A549 (cell line): ENCODE data around the gene SLC24A3. TPM values are rescaled to one million over a fixed set of nuclear protein-coding genes. Genes with fewer than 3 reads are reported as not detected.
A peak's percentile ranks its signal among the peaks of the same experiment; 100 is the strongest.

Experiments used
- CBX8 ChIP-seq: fragments of 200-600 bp; sonication (generic); IDR thresholded peaks from 2 replicates; pipeline ENCODE4 v1.6.1; 2016
- CHD2 ChIP-seq: fragments of 150-350 bp; IDR thresholded peaks from 2 replicates; pipeline ENCODE4 v1.6.1; 2014; ENCODE audit warnings: low read length; ENCODE audit not compliant: partially characterized antibody
- CHD4 ChIP-seq: fragments of 200-600 bp; sonication (generic); IDR thresholded peaks from 2 replicates; pipeline ENCODE4 v1.6.1; 2016; ENCODE audit warnings: antibody characterized with exemption, mild to moderate bottlenecking, borderline replicate concordance
- EHF ChIP-seq: fragments of 250-450 bp; sonication (Bioruptor Pico); IDR thresholded peaks from 2 replicates; pipeline ENCODE4 v1.5.0; 2020; ENCODE audit warnings: mild to moderate bottlenecking
- EHMT2 ChIP-seq: fragments of 200-600 bp; sonication (generic); IDR thresholded peaks from 2 replicates; pipeline ENCODE4 v1.6.1; 2016; ENCODE audit warnings: antibody characterized with exemption, low read depth, mild to moderate bottlenecking, moderate library complexity
- ESRRA ChIP-seq: fragments of 150-350 bp; IDR thresholded peaks from 2 replicates; pipeline ENCODE4 v1.6.1; 2014; ENCODE audit warnings: mild to moderate bottlenecking, low read length, borderline replicate concordance
- FOSB ChIP-seq: fragments of 250-450 bp; sonication (Bioruptor Pico); IDR thresholded peaks from 2 replicates; pipeline ENCODE4 v1.5.0; 2020; ENCODE audit warnings: mild to moderate bottlenecking, moderate library complexity
- FOXS1 ChIP-seq: fragments of 250-450 bp; sonication (Bioruptor Pico); IDR thresholded peaks from 2 replicates; pipeline ENCODE4 v1.5.0; 2020; ENCODE audit warnings: mild to moderate bottlenecking, moderate library complexity
- GATA3 ChIP-seq: IDR thresholded peaks from 2 replicates; pipeline ENCODE4 v1.6.1; 2012; ENCODE audit warnings: borderline replicate concordance
- HEYL ChIP-seq: fragments of 250-450 bp; sonication (Bioruptor Pico); IDR thresholded peaks from 2 replicates; pipeline ENCODE4 v1.8.0; 2021; ENCODE audit warnings: mild to moderate bottlenecking, moderate library complexity
- HOXB5 ChIP-seq: fragments of 250-450 bp; sonication (Bioruptor Pico); IDR thresholded peaks from 2 replicates; pipeline ENCODE4 v1.5.0; 2020; ENCODE audit warnings: mild to moderate bottlenecking, moderate library complexity
- JUNB ChIP-seq: fragments of >200 bp; sonication (Bioruptor Twin); formaldehyde crosslinking; IDR thresholded peaks from 2 replicates; pipeline ENCODE4 v1.6.1; 2016
- KDM5A ChIP-seq: fragments of 200-600 bp; sonication (generic); IDR thresholded peaks from 2 replicates; pipeline ENCODE4 v1.6.1; 2016; ENCODE audit warnings: antibody characterized with exemption, mild to moderate bottlenecking
- POLR2A ChIP-seq: IDR thresholded peaks from 2 replicates; pipeline ENCODE4 v1.6.1; 2012; ENCODE audit warnings: mild to moderate bottlenecking, low read length
- POLR2AphosphoS2 ChIP-seq: conservative IDR thresholded peaks from 2 replicates; pipeline ENCODE4 v1.6.1; 2012; ENCODE audit warnings: low read length, improper control_type of control experiment, inconsistent platforms
- RARB ChIP-seq: fragments of 250-450 bp; sonication (Bioruptor Pico); IDR thresholded peaks from 2 replicates; pipeline ENCODE4 v1.8.0; 2021; ENCODE audit warnings: mild to moderate bottlenecking, moderate library complexity
- RCOR1 ChIP-seq: fragments of 150-350 bp; IDR thresholded peaks from 2 replicates; pipeline ENCODE4 v1.6.1; 2014; ENCODE audit warnings: antibody characterized with exemption, low read length, low read depth
- TP53 ChIP-seq: fragments of 250-450 bp; sonication (Bioruptor Pico); IDR thresholded peaks from 2 replicates; pipeline ENCODE4 v1.5.0; 2021; ENCODE audit warnings: mild to moderate bottlenecking, moderate library complexity
- ZSCAN20 ChIP-seq: fragments of 250-450 bp; sonication (Bioruptor Pico); IDR thresholded peaks from 2 replicates; pipeline ENCODE4 v1.8.0; 2022; ENCODE audit warnings: mild to moderate bottlenecking, moderate library complexity
- polyA plus RNA-seq, 4 experiments: library from polyadenylated mRNA; depleted of rRNA in 3 of 4; stranded (reverse); fragments of >200 nt; fragmentation: RNase III in 1 of 4; extraction: RNeasy Plus Mini Kit Qiagen cat#74134 plus additional on column Dnase treatment in 1 of 4; gene quantifications; 2 replicates in 3 of 4; 3 replicates in 1 of 4; pipeline ENCODE4 v1.2.3, GENCODE V29; 2011 to 2017
- TF ChIP-seq, protein P1 (sequence below): fragments of >200 bp; sonication (Bioruptor Twin); formaldehyde crosslinking; IDR thresholded peaks from 3 replicates; pipeline ENCODE4 v1.5.1; 2016
- TF ChIP-seq, protein P2 (sequence below): fragments of 250-450 bp; sonication (Bioruptor Pico); IDR thresholded peaks from 2 replicates; pipeline ENCODE4 v1.5.0; 2020; ENCODE audit warnings: low read depth, mild to moderate bottlenecking, moderate library complexity
- TF ChIP-seq, protein P3 (sequence below): fragments of 450-650 bp; IDR thresholded peaks from 2 replicates; pipeline ENCODE4 v1.6.1; 2014; ENCODE audit warnings: antibody characterized with exemption
- TF ChIP-seq, protein P4 (sequence below): fragments of >200 bp; sonication (Bioruptor Twin); formaldehyde crosslinking; IDR thresholded peaks from 3 replicates; pipeline ENCODE4 v1.6.1; 2016
- TF ChIP-seq, protein P5 (sequence below): fragments of 250-450 bp; sonication (Bioruptor Pico); IDR thresholded peaks from 2 replicates; pipeline ENCODE4 v1.5.0; 2021; ENCODE audit warnings: mild to moderate bottlenecking, moderate library complexity, borderline replicate concordance
- TF ChIP-seq, protein P6 (sequence below): IDR thresholded peaks from 2 replicates; pipeline ENCODE4 v1.6.1; 2012
- TF ChIP-seq, protein P7 (sequence below): fragments of >200 bp; sonication (Bioruptor Twin); formaldehyde crosslinking; IDR thresholded peaks from 2 replicates; pipeline ENCODE4 v1.6.1; 2016
- TF ChIP-seq, protein P8 (sequence below): IDR thresholded peaks from 2 replicates; pipeline ENCODE4 v1.6.1; 2012

Gene SLC24A3
- polyA plus RNA-seq, 2 of the 4 experiments (the other 2 are of a cell fraction), result 0.08 TPM; not detected in 1

DNA sequence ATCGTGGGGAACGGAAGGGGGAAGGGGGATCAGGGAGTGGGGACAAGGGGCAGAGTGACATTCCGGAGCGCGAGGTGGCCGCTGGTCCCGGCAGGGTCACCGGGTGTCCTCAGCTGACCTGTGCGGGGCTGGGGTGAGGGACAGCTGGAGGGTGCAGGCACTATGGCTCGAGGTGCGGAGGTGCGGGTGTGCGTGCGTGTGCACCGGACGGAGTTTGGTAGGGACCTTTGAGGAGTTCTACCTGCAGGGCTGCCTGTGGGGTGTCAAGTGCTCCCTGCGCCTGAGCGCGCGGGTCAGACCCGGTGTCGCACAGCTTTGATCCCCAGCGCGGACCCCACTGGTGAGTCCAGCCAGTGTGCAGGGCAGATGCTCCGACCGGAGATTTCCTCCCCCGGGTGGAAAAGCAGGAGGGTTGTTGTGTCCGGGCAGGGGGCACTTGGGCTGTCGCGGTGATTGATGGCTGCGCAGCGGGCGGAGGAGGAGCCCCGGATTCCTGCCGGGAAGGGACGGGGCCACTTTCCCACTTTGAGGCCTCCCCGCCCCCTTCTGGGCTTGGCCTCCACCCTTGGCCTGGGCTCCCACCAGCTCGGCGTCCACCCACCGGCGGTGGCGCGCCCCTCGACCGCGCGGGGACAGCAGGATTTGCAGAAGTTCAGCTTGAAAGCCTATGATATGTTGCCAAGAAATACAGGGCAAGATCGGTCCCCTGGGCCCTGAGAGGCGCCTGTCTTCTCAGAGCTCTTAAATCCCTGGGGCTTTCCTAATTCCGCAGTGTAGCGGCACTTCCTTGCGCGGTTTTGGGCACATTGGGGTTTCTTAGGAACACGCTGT, 546.3 kb downstream of the SLC24A3 start (continued):
- TF ChIP-seq, protein P1, sequence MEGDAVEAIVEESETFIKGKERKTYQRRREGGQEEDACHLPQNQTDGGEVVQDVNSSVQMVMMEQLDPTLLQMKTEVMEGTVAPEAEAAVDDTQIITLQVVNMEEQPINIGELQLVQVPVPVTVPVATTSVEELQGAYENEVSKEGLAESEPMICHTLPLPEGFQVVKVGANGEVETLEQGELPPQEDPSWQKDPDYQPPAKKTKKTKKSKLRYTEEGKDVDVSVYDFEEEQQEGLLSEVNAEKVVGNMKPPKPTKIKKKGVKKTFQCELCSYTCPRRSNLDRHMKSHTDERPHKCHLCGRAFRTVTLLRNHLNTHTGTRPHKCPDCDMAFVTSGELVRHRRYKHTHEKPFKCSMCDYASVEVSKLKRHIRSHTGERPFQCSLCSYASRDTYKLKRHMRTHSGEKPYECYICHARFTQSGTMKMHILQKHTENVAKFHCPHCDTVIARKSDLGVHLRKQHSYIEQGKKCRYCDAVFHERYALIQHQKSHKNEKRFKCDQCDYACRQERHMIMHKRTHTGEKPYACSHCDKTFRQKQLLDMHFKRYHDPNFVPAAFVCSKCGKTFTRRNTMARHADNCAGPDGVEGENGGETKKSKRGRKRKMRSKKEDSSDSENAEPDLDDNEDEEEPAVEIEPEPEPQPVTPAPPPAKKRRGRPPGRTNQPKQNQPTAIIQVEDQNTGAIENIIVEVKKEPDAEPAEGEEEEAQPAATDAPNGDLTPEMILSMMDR, result no peak
- TF ChIP-seq POLR2AphosphoS2 (no peak), EHMT2 (no peak), ESRRA (no peak), FOSB (CRISPR knock-in tag) (no peak), FOXS1 (CRISPR knock-in tag) (no peak), JUNB (no peak), CHD2 (no peak), KDM5A (no peak), GATA3 (no peak), ZSCAN20 (no peak), POLR2A (peak; percentile 47; the same call in 1 of the 2 replicates), HOXB5 (peak; percentile 98), HEYL (no peak), TP53 (CRISPR knock-in tag) (no peak), RARB (CRISPR knock-in tag) (no peak), RCOR1 (no peak), CBX8 (no peak), CHD4 (no peak), EHF (CRISPR knock-in tag) (no peak)
- TF ChIP-seq, protein P2, sequence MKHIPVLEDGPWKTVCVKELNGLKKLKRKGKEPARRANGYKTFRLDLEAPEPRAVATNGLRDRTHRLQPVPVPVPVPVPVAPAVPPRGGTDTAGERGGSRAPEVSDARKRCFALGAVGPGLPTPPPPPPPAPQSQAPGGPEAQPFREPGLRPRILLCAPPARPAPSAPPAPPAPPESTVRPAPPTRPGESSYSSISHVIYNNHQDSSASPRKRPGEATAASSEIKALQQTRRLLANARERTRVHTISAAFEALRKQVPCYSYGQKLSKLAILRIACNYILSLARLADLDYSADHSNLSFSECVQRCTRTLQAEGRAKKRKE (CRISPR knock-in tag), result no peak
- TF ChIP-seq, protein P3, sequence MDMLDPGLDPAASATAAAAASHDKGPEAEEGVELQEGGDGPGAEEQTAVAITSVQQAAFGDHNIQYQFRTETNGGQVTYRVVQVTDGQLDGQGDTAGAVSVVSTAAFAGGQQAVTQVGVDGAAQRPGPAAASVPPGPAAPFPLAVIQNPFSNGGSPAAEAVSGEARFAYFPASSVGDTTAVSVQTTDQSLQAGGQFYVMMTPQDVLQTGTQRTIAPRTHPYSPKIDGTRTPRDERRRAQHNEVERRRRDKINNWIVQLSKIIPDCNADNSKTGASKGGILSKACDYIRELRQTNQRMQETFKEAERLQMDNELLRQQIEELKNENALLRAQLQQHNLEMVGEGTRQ, result peak; percentile 3; the same call in 1 of the 2 replicates
- TF ChIP-seq, protein P4, sequence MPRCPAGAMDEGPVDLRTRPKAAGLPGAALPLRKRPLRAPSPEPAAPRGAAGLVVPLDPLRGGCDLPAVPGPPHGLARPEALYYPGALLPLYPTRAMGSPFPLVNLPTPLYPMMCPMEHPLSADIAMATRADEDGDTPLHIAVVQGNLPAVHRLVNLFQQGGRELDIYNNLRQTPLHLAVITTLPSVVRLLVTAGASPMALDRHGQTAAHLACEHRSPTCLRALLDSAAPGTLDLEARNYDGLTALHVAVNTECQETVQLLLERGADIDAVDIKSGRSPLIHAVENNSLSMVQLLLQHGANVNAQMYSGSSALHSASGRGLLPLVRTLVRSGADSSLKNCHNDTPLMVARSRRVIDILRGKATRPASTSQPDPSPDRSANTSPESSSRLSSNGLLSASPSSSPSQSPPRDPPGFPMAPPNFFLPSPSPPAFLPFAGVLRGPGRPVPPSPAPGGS, result no peak
- TF ChIP-seq, protein P5, sequence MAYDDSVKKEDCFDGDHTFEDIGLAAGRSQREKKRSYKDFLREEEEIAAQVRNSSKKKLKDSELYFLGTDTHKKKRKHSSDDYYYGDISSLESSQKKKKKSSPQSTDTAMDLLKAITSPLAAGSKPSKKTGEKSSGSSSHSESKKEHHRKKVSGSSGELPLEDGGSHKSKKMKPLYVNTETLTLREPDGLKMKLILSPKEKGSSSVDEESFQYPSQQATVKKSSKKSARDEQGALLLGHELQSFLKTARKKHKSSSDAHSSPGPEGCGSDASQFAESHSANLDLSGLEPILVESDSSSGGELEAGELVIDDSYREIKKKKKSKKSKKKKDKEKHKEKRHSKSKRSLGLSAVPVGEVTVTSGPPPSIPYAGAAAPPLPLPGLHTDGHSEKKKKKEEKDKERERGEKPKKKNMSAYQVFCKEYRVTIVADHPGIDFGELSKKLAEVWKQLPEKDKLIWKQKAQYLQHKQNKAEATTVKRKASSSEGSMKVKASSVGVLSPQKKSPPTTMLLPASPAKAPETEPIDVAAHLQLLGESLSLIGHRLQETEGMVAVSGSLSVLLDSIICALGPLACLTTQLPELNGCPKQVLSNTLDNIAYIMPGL (CRISPR knock-in tag), result no peak
- TF ChIP-seq, protein P6, sequence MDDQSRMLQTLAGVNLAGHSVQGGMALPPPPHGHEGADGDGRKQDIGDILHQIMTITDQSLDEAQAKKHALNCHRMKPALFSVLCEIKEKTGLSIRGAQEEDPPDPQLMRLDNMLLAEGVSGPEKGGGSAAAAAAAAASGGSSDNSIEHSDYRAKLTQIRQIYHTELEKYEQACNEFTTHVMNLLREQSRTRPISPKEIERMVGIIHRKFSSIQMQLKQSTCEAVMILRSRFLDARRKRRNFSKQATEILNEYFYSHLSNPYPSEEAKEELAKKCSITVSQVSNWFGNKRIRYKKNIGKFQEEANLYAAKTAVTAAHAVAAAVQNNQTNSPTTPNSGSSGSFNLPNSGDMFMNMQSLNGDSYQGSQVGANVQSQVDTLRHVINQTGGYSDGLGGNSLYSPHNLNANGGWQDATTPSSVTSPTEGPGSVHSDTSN, result peak; percentile 63; the same call in 1 of the 2 replicates
- TF ChIP-seq, protein P7, sequence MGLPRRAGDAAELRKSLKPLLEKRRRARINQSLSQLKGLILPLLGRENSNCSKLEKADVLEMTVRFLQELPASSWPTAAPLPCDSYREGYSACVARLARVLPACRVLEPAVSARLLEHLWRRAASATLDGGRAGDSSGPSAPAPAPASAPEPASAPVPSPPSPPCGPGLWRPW, result no peak
- TF ChIP-seq, protein P8, sequence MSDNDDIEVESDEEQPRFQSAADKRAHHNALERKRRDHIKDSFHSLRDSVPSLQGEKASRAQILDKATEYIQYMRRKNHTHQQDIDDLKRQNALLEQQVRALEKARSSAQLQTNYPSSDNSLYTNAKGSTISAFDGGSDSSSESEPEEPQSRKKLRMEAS, result peak; percentile 65
